IMR-90 (cell line): Measurements from ENCODE around the gene PKP4. TPM values are rescaled to one million over a fixed set of nuclear protein-coding genes. Genes with fewer than 3 reads are reported as not detected.
"Not testable (repeated sequence)": the region's sequence is repeated elsewhere in the genome, so short reads cannot be mapped to it uniquely, and the experiment has no call there.

Experiments used
- ATAC-seq: fragments of 200-7000 bp; cut with Tn5 transposase; 2 replicates; pipeline ENCODE4 v1.9.1; 2020; ENCODE audit warnings: low read depth, mild to moderate bottlenecking, moderate library complexity
- BruUV-seq: library from RNA; stranded (reverse); fragments of 400-500 nt; replicated peaks from 2 replicates; lab custom pipeline; 2021; lab: Mats Ljungman, UMichigan
- CTCF ChIA-PET: fragments of 300-600 bp; formaldehyde crosslinking; extraction: SDS; loops from one replicate; lab custom pipeline; 2021; ENCODE audit warnings: antibody characterized with exemption; lab: Yijun Ruan, JAX
- POLR2A ChIA-PET: fragments of 300-600 bp; sonication (Branson Sonifier 250); formaldehyde crosslinking; loops from one replicate; lab custom pipeline; 2022; ENCODE audit warnings: antibody characterized with exemption; ENCODE audit not compliant: unreplicated experiment; lab: Charles Lee
- DNase-seq: peaks from one replicate; pipeline ENCODE4 v3.0.0; 2013
- H2AFZ ChIP-seq: replicated peaks from 2 replicates; pipeline ENCODE3; 2013; ENCODE audit warnings: low read length, mild to moderate bottlenecking; ENCODE audit not compliant: poor library complexity
- H2AK5ac ChIP-seq: 2 replicates; pipeline ENCODE4 v1.6.1; 2013; ENCODE audit warnings: low read depth, low read length, inconsistent platforms
- H2AK9ac ChIP-seq: replicated peaks from 2 replicates; pipeline ENCODE3; 2013; ENCODE audit warnings: mild to moderate bottlenecking, low read depth, low read length, moderate library complexity; ENCODE audit not compliant: poor library complexity
- H2BK120ac ChIP-seq: 2 replicates; pipeline ENCODE4 v1.6.1; 2013; ENCODE audit warnings: low read depth, low read length, inconsistent platforms
- H2BK15ac ChIP-seq: 3 replicates; pipeline ENCODE4 v1.6.1; 2013; ENCODE audit warnings: low read depth, low read length, inconsistent platforms
- H2BK20ac ChIP-seq: 2 replicates; pipeline ENCODE4 v1.6.1; 2013; ENCODE audit warnings: low read depth, mild to moderate bottlenecking, inconsistent platforms, low read length, moderate library complexity
- H2BK5ac ChIP-seq: 2 replicates; pipeline ENCODE4 v1.6.1; 2013; ENCODE audit warnings: mild to moderate bottlenecking, low read depth, low read length, inconsistent platforms; ENCODE audit not compliant: poor library complexity, severe bottlenecking
- H3K14ac ChIP-seq: replicated peaks from 2 replicates; pipeline ENCODE4 v1.6.1; 2013; ENCODE audit warnings: low read depth, low read length, inconsistent platforms
- H3K18ac ChIP-seq: 2 replicates; pipeline ENCODE4 v1.6.1; 2013; ENCODE audit warnings: low read depth, low read length, control low read depth
- H3K23ac ChIP-seq: 2 replicates; pipeline ENCODE4 v1.6.1; 2013; ENCODE audit warnings: low read depth, low read length, inconsistent platforms
- H3K27ac ChIP-seq: 2 replicates; pipeline ENCODE4 v1.5.1; 2013; ENCODE audit warnings: mild to moderate bottlenecking, control low read depth, low read length; ENCODE audit not compliant: insufficient read depth
- H3K27me3 ChIP-seq: 2 replicates; pipeline ENCODE4 v1.6.1; 2013; ENCODE audit warnings: low read length; ENCODE audit not compliant: control insufficient read depth, insufficient read depth
- H3K36me3 ChIP-seq: 2 replicates; pipeline ENCODE4 v1.6.1; 2013; ENCODE audit warnings: low read length, mixed read lengths; ENCODE audit not compliant: control insufficient read depth, insufficient read depth
- H3K4ac ChIP-seq: 2 replicates; pipeline ENCODE4 v1.6.1; 2013; ENCODE audit warnings: low read depth, low read length, inconsistent platforms
- H3K4me1 ChIP-seq: 2 replicates; pipeline ENCODE4 v1.6.1; 2013; ENCODE audit warnings: low read length, mixed read lengths; ENCODE audit not compliant: control insufficient read depth, insufficient read depth
- H3K4me2 ChIP-seq: 2 replicates; pipeline ENCODE4 v1.6.1; 2013; ENCODE audit warnings: low read depth, mild to moderate bottlenecking, control low read depth, low read length, moderate library complexity
- H3K4me3 ChIP-seq: 2 replicates; pipeline ENCODE4 v1.5.1; 2013; ENCODE audit warnings: low read depth, mild to moderate bottlenecking, control low read depth, low read length, moderate library complexity; ENCODE audit not compliant: insufficient read depth
- H3K56ac ChIP-seq: 2 replicates; pipeline ENCODE4 v1.6.1; 2013; ENCODE audit warnings: low read length, inconsistent platforms; ENCODE audit not compliant: insufficient read depth; ENCODE audit errors: extremely low read depth
- H3K79me1 ChIP-seq, 2 experiments: 2 replicates each; pipeline ENCODE4 v1.6.1; 2013; ENCODE audit warnings: low read length in 2 of 2, inconsistent platforms in 1 of 2, low read depth in 1 of 2
- H3K9ac ChIP-seq: 2 replicates; pipeline ENCODE4 v1.6.1; 2013; ENCODE audit warnings: low read depth, low read length, control low read depth
- H3K9me1 ChIP-seq: 2 replicates; pipeline ENCODE4 v1.6.1; 2013; ENCODE audit warnings: low read length, inconsistent platforms; ENCODE audit not compliant: insufficient read depth
- H3K9me3 ChIP-seq: 2 replicates; pipeline ENCODE4 v1.6.1; 2013; ENCODE audit warnings: low read length; ENCODE audit not compliant: control insufficient read depth, insufficient read depth
- H4K20me1 ChIP-seq: 2 replicates; pipeline ENCODE4 v1.6.1; 2013; ENCODE audit warnings: low read length, inconsistent platforms; ENCODE audit not compliant: insufficient read depth
- H4K5ac ChIP-seq: 2 replicates; pipeline ENCODE4 v1.6.1; 2013; ENCODE audit warnings: mild to moderate bottlenecking, low read depth, low read length, control low read depth
- H4K8ac ChIP-seq, 2 experiments: 2 replicates each; pipeline ENCODE4 v1.6.1; 2013; ENCODE audit warnings: low read depth in 2 of 2, low read length in 2 of 2, control low read depth in 1 of 2, inconsistent platforms in 1 of 2
- H4K91ac ChIP-seq: 2 replicates; pipeline ENCODE4 v1.6.1; 2013; ENCODE audit warnings: low read depth, low read length, inconsistent platforms; ENCODE audit not compliant: insufficient read depth
- BHLHE40 ChIP-seq: fragments of 150-350 bp; IDR thresholded peaks from 2 replicates; pipeline ENCODE4 v1.6.1; 2016; ENCODE audit warnings: mild to moderate bottlenecking, low read depth, low read length
- RCOR1 ChIP-seq: IDR thresholded peaks from 2 replicates; pipeline ENCODE4 v1.6.1; 2012; ENCODE audit warnings: mild to moderate bottlenecking, low read length, improper control_type of control experiment; ENCODE audit not compliant: insufficient replicate concordance
- WGBS, 2 experiments: methylation state at CpG; one replicate each; pipeline versions ENCODE4 v1.1.5 to v1.1.7; 2013; ENCODE audit warnings: missing lambda C conversion rate in 2 of 2; ENCODE audit not compliant: insufficient read length in 1 of 2; ENCODE audit errors: extremely low coverage in 2 of 2; 5-methylcytosine and 5-hydroxymethylcytosine counted together
- dilution Hi-C: fragments of 300-500 bp; cut with HindIII; formaldehyde crosslinking; loops from one replicate; pipeline ENCODE4 v1.14.3; 2018; ENCODE audit warnings: low sequenced_read_pairs; ENCODE audit not compliant: unreplicated experiment
- in situ Hi-C: fragments of 300-500 bp; cut with MboI; formaldehyde crosslinking; loops from 3 replicates; pipeline ENCODE4 v1.14.3; 2019; ENCODE audit warnings: low sequenced_read_pairs, inconsistent platforms, mixed read lengths
- intact Hi-C: fragments of 100-400 bp; cut with micrococcal nuclease; formaldehyde crosslinking; loops from 2 replicates; pipeline ENCODE4 v1.10.0; 2022
- polyA plus RNA-seq, 3 experiments: library from polyadenylated mRNA; depleted of rRNA; stranded (reverse); fragments of >200 nt; gene quantifications; 2 replicates each; pipeline ENCODE4 v1.2.3, GENCODE V29; 2012; ENCODE audit warnings: low replicate concordance in 1 of 3
- total RNA-seq: library from RNA; depleted of rRNA; stranded (reverse); fragments of >200 nt; gene quantifications from 2 replicates; pipeline ENCODE4 v1.2.3, GENCODE V29; 2012

The PKP4 gene
- total and polyA plus RNA-seq, 2 of the 4 experiments (the other 2 are of a cell fraction): 20.1 to 37.8 TPM

GRCh38 chr2:158695305-158695704, 238.6 kb downstream of the PKP4 start:
- in situ Hi-C loops: no loop called here
- Histone ChIP-seq H3K23ac (no peak overlapping the region), H2BK15ac (no peak overlapping the region), H3K9me3 (0 out of 2 replicates have a peak, but pooled peaks cover 2% of the 10 kb centered on the region), H4K8ac (no peak overlapping the region), H4K5ac (no peak overlapping the region), H2BK20ac (no peak overlapping the region), H3K56ac (no peak overlapping the region), H3K9me1 (no peaks in the 10 kb centered on the region; the same call in 1 of the 2 replicates), H3K4me3 (no peak overlapping the region), H3K14ac (no peak overlapping the region), H3K4me1 (no peaks in the 10 kb centered on the region), H3K79me1 (no peaks in the 10 kb centered on the region), H2AK9ac (no peak overlapping the region), H3K36me3 (no peaks in the 10 kb centered on the region), H4K91ac (no peak overlapping the region), H2BK5ac (no peak overlapping the region), H4K20me1 (no peaks in the 10 kb centered on the region), H3K18ac (no peak overlapping the region), H3K9ac (no peak overlapping the region), H3K4me2 (no peak overlapping the region), H3K27me3 (no peaks in the 10 kb centered on the region), H2AFZ (no peak overlapping the region), H2AK5ac (no peak overlapping the region), H2BK120ac (no peak overlapping the region), H3K27ac (no peak overlapping the region), H3K4ac (no peak overlapping the region)
- BruUV-seq: no TSS peak
- dilution Hi-C loops: no loop called here
- intact Hi-C loops: no loop called here
- DNase-seq: no peak
- ChIA-PET POLR2A (no interaction called here), CTCF (interaction anchor here (0.7 kb wide), 1 partner anchor 12 kb away, joined by 3 read pairs; no protein-coding TSS in a partner anchor)
- ATAC-seq: no peak
- TF ChIP-seq RCOR1 (no peak), BHLHE40 (no peak)

- H3K4ac ChIP-seq, H3K27ac ChIP-seq, H3K9me1 ChIP-seq, H3K4me3 ChIP-seq, intact Hi-C loops, H3K18ac ChIP-seq, H3K9ac ChIP-seq, H2AK9ac ChIP-seq, H3K56ac ChIP-seq, ATAC-seq, H3K27me3 ChIP-seq, H4K8ac ChIP-seq, H4K91ac ChIP-seq, H3K36me3 ChIP-seq, DNase-seq, H2AK5ac ChIP-seq, H3K79me1 ChIP-seq, H3K9me3 ChIP-seq, H2BK5ac ChIP-seq, in situ Hi-C loops, H3K4me2 ChIP-seq, H3K14ac ChIP-seq, H3K4me1 ChIP-seq, H2AFZ ChIP-seq, H4K5ac ChIP-seq, dilution Hi-C loops, H2BK120ac ChIP-seq, H4K20me1 ChIP-seq, H2BK20ac ChIP-seq, H2BK15ac ChIP-seq, H3K23ac ChIP-seq, BruUV-seq, POLR2A ChIA-PET: not testable (repeated sequence)
- WGBS, 2 experiments: 100% methylated on average over 1 of the region's 5 CpGs; no CpG with 5 or more reads in 1 of the 2 experiments
- CTCF ChIA-PET: interaction anchor here (0.7 kb wide), 1 partner anchor 12 kb away, joined by 3 read pairs; no protein-coding TSS in a partner anchor
These were observed 239.0 kb downstream of the PKP4 start for GRCh38 chr2:158695744-158696143.
